ENCODE measurements around the gene GRID1.

DNA sequence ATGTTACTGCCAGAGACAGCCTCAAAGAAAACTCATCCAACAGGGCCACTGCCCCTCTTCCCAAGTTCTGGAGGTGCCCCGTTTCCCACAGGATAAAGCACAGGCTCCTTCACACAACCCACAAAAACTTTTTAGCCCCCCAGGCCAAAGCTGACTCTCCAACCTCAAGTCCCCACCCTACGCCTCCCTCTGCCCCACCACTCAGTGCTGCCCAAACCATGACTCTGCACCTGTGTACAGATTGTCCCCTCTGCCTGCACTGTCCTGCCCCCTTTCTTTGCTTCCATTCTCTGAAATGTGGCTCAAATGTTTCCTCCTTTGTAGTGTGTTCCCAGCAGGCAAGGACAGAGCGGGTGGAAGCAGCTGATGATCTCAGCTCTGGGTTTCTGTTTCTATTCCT is 284.0 kb downstream of the GRID1 start:
- TF ChIP-seq, protein P1, sequence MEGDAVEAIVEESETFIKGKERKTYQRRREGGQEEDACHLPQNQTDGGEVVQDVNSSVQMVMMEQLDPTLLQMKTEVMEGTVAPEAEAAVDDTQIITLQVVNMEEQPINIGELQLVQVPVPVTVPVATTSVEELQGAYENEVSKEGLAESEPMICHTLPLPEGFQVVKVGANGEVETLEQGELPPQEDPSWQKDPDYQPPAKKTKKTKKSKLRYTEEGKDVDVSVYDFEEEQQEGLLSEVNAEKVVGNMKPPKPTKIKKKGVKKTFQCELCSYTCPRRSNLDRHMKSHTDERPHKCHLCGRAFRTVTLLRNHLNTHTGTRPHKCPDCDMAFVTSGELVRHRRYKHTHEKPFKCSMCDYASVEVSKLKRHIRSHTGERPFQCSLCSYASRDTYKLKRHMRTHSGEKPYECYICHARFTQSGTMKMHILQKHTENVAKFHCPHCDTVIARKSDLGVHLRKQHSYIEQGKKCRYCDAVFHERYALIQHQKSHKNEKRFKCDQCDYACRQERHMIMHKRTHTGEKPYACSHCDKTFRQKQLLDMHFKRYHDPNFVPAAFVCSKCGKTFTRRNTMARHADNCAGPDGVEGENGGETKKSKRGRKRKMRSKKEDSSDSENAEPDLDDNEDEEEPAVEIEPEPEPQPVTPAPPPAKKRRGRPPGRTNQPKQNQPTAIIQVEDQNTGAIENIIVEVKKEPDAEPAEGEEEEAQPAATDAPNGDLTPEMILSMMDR (IDR thresholded peaks at IDR 0.05): no peak
- TF ChIP-seq POLR2A (IDR thresholded peaks at IDR 0.05): no peak
